ENCODE data around the gene SUSD5. TPM values are rescaled to one million over a fixed set of nuclear protein-coding genes. Genes with fewer than 3 reads are reported as not detected.
A peak's percentile ranks its signal among the peaks of the same experiment; 100 is the strongest.

The SUSD5 gene
- polyA plus RNA-seq, 1 of the 3 experiments (the other 2 are of a cell fraction): 1.2 TPM

DNA sequence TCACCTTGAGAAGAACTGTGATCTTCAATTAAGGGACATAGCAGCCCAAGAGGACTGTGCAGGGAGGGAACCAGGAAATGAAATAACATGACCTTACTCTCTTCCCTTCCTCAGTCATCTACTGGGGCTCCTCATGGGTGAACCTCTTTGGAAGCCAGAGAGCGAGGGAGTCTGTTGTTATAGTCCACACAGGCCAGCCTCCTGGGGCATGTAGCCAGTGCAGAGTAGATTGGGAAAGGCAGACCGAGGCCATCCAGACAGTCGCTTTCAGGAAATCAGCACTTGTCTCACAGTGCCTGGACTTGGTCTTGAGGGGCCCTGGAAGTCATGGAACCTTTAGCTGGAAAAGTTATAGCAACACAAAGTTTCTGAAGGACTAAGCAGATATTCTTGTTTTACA, 98.7 kb downstream of the SUSD5 start (continued):
- TF ChIP-seq, protein P1, sequence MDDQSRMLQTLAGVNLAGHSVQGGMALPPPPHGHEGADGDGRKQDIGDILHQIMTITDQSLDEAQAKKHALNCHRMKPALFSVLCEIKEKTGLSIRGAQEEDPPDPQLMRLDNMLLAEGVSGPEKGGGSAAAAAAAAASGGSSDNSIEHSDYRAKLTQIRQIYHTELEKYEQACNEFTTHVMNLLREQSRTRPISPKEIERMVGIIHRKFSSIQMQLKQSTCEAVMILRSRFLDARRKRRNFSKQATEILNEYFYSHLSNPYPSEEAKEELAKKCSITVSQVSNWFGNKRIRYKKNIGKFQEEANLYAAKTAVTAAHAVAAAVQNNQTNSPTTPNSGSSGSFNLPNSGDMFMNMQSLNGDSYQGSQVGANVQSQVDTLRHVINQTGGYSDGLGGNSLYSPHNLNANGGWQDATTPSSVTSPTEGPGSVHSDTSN (IDR thresholded peaks at IDR 0.05): no peak
- TF ChIP-seq CHD2 (IDR thresholded peaks at IDR 0.05; ENCODE audit: low read length, partially characterized antibody) (no peak), GABPA (IDR thresholded peaks at IDR 0.05; ENCODE audit: low read depth) (no peak)
- TF ChIP-seq, protein P2, sequence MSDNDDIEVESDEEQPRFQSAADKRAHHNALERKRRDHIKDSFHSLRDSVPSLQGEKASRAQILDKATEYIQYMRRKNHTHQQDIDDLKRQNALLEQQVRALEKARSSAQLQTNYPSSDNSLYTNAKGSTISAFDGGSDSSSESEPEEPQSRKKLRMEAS (IDR thresholded peaks at IDR 0.05; ENCODE audit: low read depth): no peak

DNA sequence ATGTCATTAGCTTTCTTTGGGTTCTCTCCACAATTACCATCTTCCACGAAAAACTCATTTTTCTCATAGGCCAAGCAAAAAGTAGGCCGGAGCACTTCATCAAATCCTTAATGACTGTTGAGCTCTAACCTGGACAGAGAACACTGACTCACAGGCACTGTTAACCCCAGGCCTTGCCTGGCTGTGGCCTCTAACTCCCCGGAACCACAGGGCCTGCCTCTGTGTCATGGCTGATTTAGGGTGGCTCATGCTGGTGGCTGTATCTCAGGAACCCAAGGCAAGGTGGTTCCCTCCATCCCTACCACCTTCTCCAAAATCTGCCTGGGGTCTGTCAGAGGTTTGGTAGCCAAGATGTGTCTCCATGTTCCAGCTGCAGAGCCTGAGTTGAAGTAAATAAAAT, 101.1 kb downstream of the SUSD5 start:
- H3K79me2 ChIP-seq (ENCODE audit: insufficient read depth): peaks cover 86% of the 10 kb centered on the region

DNA sequence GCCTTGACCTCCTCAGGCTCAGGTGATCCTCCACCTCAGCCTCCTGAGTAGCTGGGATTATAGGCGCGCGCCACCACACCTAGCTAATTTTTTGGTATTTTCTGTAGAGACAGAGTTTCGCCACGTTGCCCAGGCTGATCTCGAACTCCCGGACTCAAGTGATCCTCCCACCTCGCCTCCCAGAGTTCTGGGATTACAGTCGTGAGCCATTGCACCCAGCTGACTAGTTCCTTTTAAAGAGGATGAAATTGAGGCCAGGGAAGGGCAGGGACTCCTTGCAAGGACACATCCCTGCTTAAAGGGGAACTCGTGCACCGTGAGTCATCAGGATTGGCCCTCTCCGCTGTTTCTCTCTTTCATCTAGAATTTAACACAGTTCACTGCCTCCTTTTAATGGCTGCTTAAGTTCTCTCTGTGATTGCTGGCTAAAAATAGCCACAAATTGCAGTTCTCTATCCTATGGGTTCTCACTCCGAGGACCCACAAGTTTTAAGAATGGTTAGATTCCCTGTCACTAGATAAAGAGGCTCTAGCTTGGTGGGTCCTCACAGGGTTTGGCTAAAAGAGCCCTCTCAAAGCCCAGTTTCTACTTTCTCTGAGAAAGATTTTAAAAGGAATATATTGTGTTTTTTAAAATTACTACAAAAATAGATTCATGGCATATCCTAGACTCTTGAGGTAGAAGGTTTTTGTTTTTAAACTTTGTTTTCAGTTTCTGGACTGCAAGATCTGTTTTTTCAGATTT, 103.4 kb downstream of the SUSD5 start:
- no peaks in the 10 kb centered on the region for H3K9me3 ChIP-seq
- H3K79me2 ChIP-seq (ENCODE audit: insufficient read depth): peaks cover 71% of the 10 kb centered on the region
- 60% methylated on average over 13 of the region's 13 CpGs for WGBS (ENCODE audit: low lambda C conversion rate)
- peak overlapping the region; percentile 100; the same call in 1 of the 2 replicates for H2AFZ ChIP-seq (ENCODE audit: low read depth)
- H4K20me1 ChIP-seq (ENCODE audit: insufficient read depth): peaks cover 25% of the 10 kb centered on the region
- H3K4me1 ChIP-seq (ENCODE audit: control insufficient read depth in 1 of 2, insufficient read depth in 2 of 2, low read depth in 1 of 2, low read length in 1 of 2): peaks cover 7 to 14% of the 10 kb centered on the region in 2 experiments; a peak in 3 of 4 replicates
- H3K27ac ChIP-seq (ENCODE audit: low read depth in 2 of 2, low read length in 1 of 2): peak overlapping the region in 1 of 2 experiments; percentile 89; a peak in 2 of 4 replicates
- H3K4me2 ChIP-seq: peak overlapping the region; percentile 98
- H3K27me3 ChIP-seq (ENCODE audit: insufficient read depth): no peaks in the 10 kb centered on the region
- TF ChIP-seq RCOR1 (IDR thresholded peaks at IDR 0.05; ENCODE audit: low read length): no peak
- TF ChIP-seq FOSL2 (IDR thresholded peaks at IDR 0.05; ENCODE audit: borderline replicate concordance, low read depth): peak; percentile 5; the same call in 1 of the 2 replicates
- ChIA-PET POLR2A (no interaction called here), CTCF (interaction anchor here (0.7 to 6.0 kb wide), 5 partner anchors 13 to 258 kb away, joined by 3 to 27 read pairs (median 3); no protein-coding TSS in a partner anchor)
- H3K4me3 ChIP-seq (ENCODE audit: low read depth in 2 of 2, low read length in 1 of 2): peak overlapping the region; percentile 73 to 78; a peak in 3 of 4 replicates
- H3K9me2 ChIP-seq: no peaks in the 10 kb centered on the region
- peaks cover 0 to 17% of the 10 kb centered on the region in 2 experiments for H3K36me3 ChIP-seq (replicated peaks in 1 of 2; ENCODE audit: control insufficient read depth in 1 of 2, insufficient read depth in 2 of 2, low read length in 1 of 2)
- peaks cover 21% of the 10 kb centered on the region for H3F3A ChIP-seq (replicated peaks; ENCODE audit: insufficient read depth)
- DNase-seq: no peak
- peak overlapping the region; percentile 90; the same call in 1 of the 2 replicates for H3K9ac ChIP-seq

More for the DNA sequence above, 101.1 kb downstream of the SUSD5 start:
- POLR2A ChIA-PET: no interaction called here
- H3K9me3 ChIP-seq: no peaks in the 10 kb centered on the region
- WGBS (ENCODE audit: low lambda C conversion rate): 93% methylated on average over 3 of the region's 3 CpGs
- peaks cover 7 to 14% of the 10 kb centered on the region in 2 experiments; a peak in 3 of 4 replicates for H3K4me1 ChIP-seq (ENCODE audit: control insufficient read depth in 1 of 2, insufficient read depth in 2 of 2, low read depth in 1 of 2, low read length in 1 of 2)
- TF ChIP-seq RCOR1 (IDR thresholded peaks at IDR 0.05; ENCODE audit: low read length): no peak
- TF ChIP-seq NRF1 (IDR thresholded peaks at IDR 0.05; ENCODE audit: low read depth, low read length): no peak
- TF ChIP-seq, protein P1 (IDR thresholded peaks at IDR 0.05): no peak
- TF ChIP-seq NFIC (IDR thresholded peaks at IDR 0.05; ENCODE audit: borderline replicate concordance): no peak
- CTCF ChIA-PET: interaction anchor here (0.6 to 6.0 kb wide), 3 partner anchors 14 to 256 kb away, joined by 3 to 27 read pairs (median 15); no protein-coding TSS in a partner anchor
- H3K4me3 ChIP-seq (ENCODE audit: low read depth in 2 of 2, low read length in 1 of 2): no peak overlapping the region
- no peak overlapping the region for H2AFZ ChIP-seq (ENCODE audit: low read depth)
- peaks cover 21% of the 10 kb centered on the region for H3F3A ChIP-seq (replicated peaks; ENCODE audit: insufficient read depth)
- no peak overlapping the region for H3K27ac ChIP-seq (ENCODE audit: low read depth in 2 of 2, low read length in 1 of 2)
- no peaks in the 10 kb centered on the region for H3K27me3 ChIP-seq (ENCODE audit: insufficient read depth)
- H3K4me2 ChIP-seq: no peak overlapping the region
- H3K9ac ChIP-seq: no peak overlapping the region
- H4K20me1 ChIP-seq (ENCODE audit: insufficient read depth): peaks cover 25% of the 10 kb centered on the region
- DNase-seq: no peak
- H3K36me3 ChIP-seq (replicated peaks in 1 of 2; ENCODE audit: control insufficient read depth in 1 of 2, insufficient read depth in 2 of 2, low read length in 1 of 2): peaks cover 7 to 29% of the 10 kb centered on the region in 2 experiments
- no peaks in the 10 kb centered on the region for H3K9me2 ChIP-seq

Data from SK-N-SH (cell line).